Ovary (tissue), 9 donors: ENCODE data around the gene OR13H1. TPM values are rescaled to one million over a fixed set of nuclear protein-coding genes. Genes with fewer than 3 reads are reported as not detected.
"Not testable (repeated sequence)": the region's sequence is repeated elsewhere in the genome, so short reads cannot be mapped to it uniquely, and the experiment has no call there.

Experiments used
- DNase-seq, 5 donors: peaks; one replicate each; pipeline ENCODE4 v3.0.0-alpha.2; 2019 to 2020
- H3K27ac ChIP-seq, 2 donors: fragments of 200-600 bp; one replicate each; pipeline versions ENCODE4 v1.5.1 to v1.8.0; 2019 to 2022
- H3K27me3 ChIP-seq: fragments of 200-600 bp; one replicate; pipeline ENCODE4 v1.8.0; 2022
- H3K36me3 ChIP-seq: fragments of 200-600 bp; sonication (generic); one replicate; pipeline ENCODE4 v1.5.1; 2019
- H3K4me1 ChIP-seq: one replicate; pipeline ENCODE4 v1.8.1; 2013; ENCODE audit warnings: mild to moderate bottlenecking, moderate library complexity; ENCODE audit not compliant: insufficient read depth
- H3K4me3 ChIP-seq: fragments of 200-600 bp; sonication (generic); one replicate; pipeline ENCODE4 v1.5.1; 2017
- H3K9me3 ChIP-seq, 2 donors: fragments of 200-600 bp in 1 of 2; sonication (generic) in 1 of 2; one replicate each; pipeline versions ENCODE4 v1.5.1 to v1.8.1; 2013 to 2019; ENCODE audit warnings: mild to moderate bottlenecking in 1 of 2, moderate library complexity in 1 of 2
- EP300 ChIP-seq: sonication (generic); formaldehyde crosslinking; IDR thresholded peaks from one replicate; pipeline ENCODE4 v1.6.1; 2017; ENCODE audit warnings: antibody characterized with exemption
- POLR2A ChIP-seq: fragments of 450-650 bp; IDR thresholded peaks from one replicate; pipeline ENCODE4 v1.6.1; 2017; ENCODE audit warnings: antibody characterized with exemption, mild to moderate bottlenecking, moderate library complexity
- WGBS, 3 donors: extraction: QIAGEN DNeasy Blood & Tissue Kit in 1 of 3; methylation state at CpG; one replicate each; pipeline versions ENCODE4 v1.1.5 to v1.1.7; 2013 to 2017; 5-methylcytosine and 5-hydroxymethylcytosine counted together
- intact Hi-C, 4 donors: fragments of 100-400 bp; cut with DNase I; formaldehyde crosslinking; loops; one replicate each; pipeline versions ENCODE4 v1.11.0 to v1.15.1; 2022 to 2023
- polyA plus RNA-seq, 2 donors: library from polyadenylated mRNA; stranded (reverse); fragments of 200-250 nt in 1 of 2; fragments of 350-450 nt in 1 of 2; fragmentation: Illumina TruSeq in 1 of 2; extraction: RNeasy Lipid Tissue Mini Kit (QIAGEN cat#74804) in 1 of 2; gene quantifications; one replicate each; pipeline ENCODE4 v1.2.3, GENCODE V29; 2013 to 2014
- total RNA-seq, 7 donors: library from RNA; depleted of rRNA in 2 of 7; stranded (reverse); fragments of >200 nt in 2 of 7; fragmentation: NEBNext Ultra II Directional in 3 of 7; extraction: Animal tissue kit (Norgen Biotek cat#: 25700) in 3 of 7; gene quantifications; one replicate each; pipeline versions ENCODE4 v1.1.0 to v1.2.4, GENCODE V29; 2016 to 2023
- TF ChIP-seq, protein P1 (sequence below), 3 donors: fragments of 450-650 bp in 2 of 3; fragments of 200-600 bp in 1 of 3; IDR thresholded peaks; one replicate each; pipeline versions ENCODE4 v1.5.1 to v1.8.0; 2016 to 2022; ENCODE audit warnings: antibody characterized with exemption in 3 of 3, mild to moderate bottlenecking in 1 of 3
- donor health status: DM: no; HTN: no; CAD: no; lungs with moderate emphysema.
- donor health status: DM: no; HTN: no; CAD: no.
- donor health status: Bipolar disorder and iron deficiency.
- donor health status: DM: yes; HTN: yes; CAD: no.
- donor health status: DM: no; HTN: no; CAD: no.
- donor health status: DM: yes; HTN: yes; CAD: no.

OR13H1 gene
- total and polyA plus RNA-seq, 9 donors: not detected

DNA sequence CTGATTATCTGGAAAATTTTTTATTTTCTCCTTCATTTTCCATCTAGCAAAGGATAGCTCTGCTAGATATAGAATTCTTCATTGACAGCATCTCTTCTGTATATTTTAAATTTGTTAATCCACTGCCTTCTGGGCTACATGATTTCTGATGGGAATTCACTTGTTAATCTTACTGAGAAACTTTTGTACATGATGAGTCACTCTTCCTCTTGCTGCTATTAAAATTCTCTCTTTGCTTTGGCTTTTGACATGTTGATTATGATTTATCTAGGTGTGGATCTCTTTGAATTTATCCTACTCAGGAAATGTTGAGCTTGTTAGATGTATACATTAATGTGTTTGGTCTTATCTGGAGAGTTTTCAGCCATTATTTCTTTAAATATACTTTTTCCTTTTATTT is 27.5 kb downstream of the OR13H1 start:
- Histone ChIP-seq H3K27ac (no peak overlapping the region), H3K36me3 (no peaks in the 10 kb centered on the region), H3K4me3 (no peak overlapping the region), H3K27me3 (no peaks in the 10 kb centered on the region), H3K4me1 (no peaks in the 10 kb centered on the region), H3K9me3 (no peaks in the 10 kb centered on the region)
- intact Hi-C loops: no loop called here
- DNase-seq: no peak
- TF ChIP-seq, protein P1, sequence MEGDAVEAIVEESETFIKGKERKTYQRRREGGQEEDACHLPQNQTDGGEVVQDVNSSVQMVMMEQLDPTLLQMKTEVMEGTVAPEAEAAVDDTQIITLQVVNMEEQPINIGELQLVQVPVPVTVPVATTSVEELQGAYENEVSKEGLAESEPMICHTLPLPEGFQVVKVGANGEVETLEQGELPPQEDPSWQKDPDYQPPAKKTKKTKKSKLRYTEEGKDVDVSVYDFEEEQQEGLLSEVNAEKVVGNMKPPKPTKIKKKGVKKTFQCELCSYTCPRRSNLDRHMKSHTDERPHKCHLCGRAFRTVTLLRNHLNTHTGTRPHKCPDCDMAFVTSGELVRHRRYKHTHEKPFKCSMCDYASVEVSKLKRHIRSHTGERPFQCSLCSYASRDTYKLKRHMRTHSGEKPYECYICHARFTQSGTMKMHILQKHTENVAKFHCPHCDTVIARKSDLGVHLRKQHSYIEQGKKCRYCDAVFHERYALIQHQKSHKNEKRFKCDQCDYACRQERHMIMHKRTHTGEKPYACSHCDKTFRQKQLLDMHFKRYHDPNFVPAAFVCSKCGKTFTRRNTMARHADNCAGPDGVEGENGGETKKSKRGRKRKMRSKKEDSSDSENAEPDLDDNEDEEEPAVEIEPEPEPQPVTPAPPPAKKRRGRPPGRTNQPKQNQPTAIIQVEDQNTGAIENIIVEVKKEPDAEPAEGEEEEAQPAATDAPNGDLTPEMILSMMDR (IDR thresholded peaks at IDR 0.05): no peak
- TF ChIP-seq POLR2A: no peak
- TF ChIP-seq EP300: no peak

DNA sequence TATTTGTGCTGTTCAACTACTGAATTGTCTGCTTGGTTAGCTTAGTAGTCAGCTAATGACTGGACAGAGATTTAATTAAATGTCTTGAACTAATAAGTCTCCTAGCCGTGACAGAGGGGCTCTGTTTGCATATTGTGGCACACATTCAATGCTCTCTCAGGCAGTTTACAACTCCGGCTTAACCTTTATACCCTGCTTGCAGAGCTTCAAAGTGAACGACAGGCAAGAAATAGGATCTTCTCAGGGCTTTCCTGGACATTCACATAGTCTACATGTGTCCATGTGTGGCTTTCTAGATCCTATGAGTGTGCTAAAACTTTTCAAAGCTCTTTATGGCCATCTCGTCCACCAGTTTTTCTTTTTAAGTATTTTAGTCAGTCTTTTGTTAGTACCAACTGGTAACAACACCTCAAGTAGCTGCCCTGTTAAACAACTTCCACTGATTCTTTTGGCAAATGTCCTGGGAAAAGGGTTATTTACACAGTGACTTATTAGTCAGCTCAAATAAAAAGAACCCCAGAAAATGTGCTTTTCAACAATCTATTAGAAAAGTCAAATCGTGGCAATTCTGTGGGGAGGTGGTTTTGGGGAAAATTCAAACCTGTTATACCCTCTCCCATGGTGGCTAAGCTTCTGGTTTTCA is 28.6 kb downstream of the OR13H1 start:
- intact Hi-C loops: no loop called here
- DNase-seq: no peak
- H3K27me3 ChIP-seq: no peaks in the 10 kb centered on the region
- no peaks in the 10 kb centered on the region for H3K9me3 ChIP-seq
- WGBS, 3 donors: 45 to 54% (median 46%) methylated on average over 5 of the region's 5 CpGs
- no peaks in the 10 kb centered on the region for H3K4me1 ChIP-seq
- H3K27ac ChIP-seq: no peak overlapping the region
- TF ChIP-seq POLR2A: no peak
- TF ChIP-seq, protein P1 (IDR thresholded peaks at IDR 0.05): no peak
- no peak for TF ChIP-seq EP300
- no peaks in the 10 kb centered on the region for H3K36me3 ChIP-seq
- H3K4me3 ChIP-seq: no peak overlapping the region

DNA sequence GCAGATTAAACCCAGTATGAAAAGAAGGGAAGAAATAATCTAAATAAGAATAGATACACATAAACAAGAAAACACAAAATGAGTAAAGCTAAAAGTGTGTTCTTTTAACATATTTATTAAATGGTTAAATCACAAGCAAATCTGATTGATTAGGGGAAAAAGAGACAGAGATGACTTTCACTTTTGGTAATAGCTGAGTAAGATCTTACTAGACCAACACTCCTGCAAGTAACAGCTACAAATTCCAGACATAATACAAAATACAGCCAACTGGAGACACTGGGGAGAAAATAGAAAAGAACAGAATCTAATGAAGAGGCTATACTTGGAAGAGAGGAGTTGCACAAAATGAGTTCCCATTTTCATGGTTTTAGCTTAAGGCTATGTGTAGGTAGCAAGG is 33.5 kb downstream of the OR13H1 start:
- H3K9me3 ChIP-seq: no peaks in the 10 kb centered on the region
- DNase-seq: no peak

DNA sequence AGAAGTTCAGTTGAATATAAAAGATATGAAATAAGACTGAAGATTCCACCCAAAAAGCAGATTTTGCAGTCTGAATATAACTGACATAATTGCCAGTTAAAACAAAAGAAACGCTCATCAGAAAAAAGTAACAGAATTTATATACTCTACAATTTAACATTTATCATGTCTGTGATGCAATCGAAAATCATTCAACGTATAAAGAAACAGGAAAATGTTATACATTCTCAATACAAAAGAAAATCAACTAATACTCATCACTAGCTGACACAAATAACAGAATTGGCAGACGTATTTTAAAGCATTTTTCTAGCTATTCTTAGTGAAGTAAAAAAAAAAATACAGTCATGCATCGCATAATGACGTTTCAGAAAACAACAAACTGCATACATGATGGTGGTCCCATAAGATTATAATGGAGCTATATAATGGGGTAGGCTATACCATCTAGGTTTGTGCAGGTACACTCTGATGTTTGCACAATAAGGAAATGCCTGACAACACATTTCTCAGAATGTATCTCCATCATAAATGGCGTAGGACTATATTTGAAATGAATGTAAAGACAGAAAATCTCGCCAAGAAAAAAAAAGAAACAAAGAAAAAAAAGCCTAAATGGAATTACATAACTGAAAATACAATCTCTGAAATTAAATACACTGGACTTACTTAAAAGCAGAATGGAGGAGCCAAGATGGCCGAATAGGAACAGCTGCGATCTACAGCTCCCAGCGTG is 34.3 kb downstream of the OR13H1 start:
- H3K36me3 ChIP-seq: no peaks in the 10 kb centered on the region
- WGBS, 3 donors: 72 to 78% (median 72%) methylated on average over 11 of the region's 11 CpGs

More for the DNA sequence above, 33.5 kb downstream of the OR13H1 start:
- TF ChIP-seq EP300: no peak
- TF ChIP-seq, protein P1 (IDR thresholded peaks at IDR 0.05): no peak
- H3K27me3 ChIP-seq: no peaks in the 10 kb centered on the region
- no peak overlapping the region for H3K4me3 ChIP-seq
- H3K27ac ChIP-seq: no peak overlapping the region
- no peaks in the 10 kb centered on the region for H3K4me1 ChIP-seq
- no peaks in the 10 kb centered on the region for H3K36me3 ChIP-seq
- intact Hi-C loops: no loop called here

DNA sequence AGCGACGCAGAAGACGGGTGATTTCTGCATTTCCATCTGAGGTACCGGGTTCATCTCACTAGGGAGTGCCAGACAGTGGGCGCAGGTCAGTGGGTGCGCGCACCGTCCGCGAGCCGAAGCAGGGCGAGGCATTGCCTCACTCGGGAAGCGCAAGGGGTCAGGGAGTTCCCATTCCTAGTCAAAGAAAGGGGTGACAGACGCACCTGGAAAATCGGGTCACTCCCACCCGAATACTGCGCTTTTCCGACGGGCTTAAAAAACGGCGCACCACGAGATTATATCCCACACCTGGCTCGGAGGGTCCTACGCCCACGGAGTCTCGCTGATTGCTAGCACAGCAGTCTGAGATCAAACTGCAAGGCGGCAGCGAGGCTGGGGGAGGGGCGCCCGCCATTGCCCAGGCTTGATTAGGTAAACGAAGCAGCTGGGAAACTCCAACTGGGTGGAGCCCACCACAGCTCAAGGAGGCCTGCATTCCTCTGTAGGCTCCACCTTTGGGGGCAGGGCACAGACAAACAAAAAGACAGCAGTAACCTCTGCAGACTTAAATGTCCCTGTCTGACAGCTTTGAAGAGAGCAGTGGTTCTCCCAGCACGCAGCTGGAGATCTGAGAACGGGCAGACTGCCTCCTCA is 35.0 kb downstream of the OR13H1 start:
- H3K27me3 ChIP-seq, H3K27ac ChIP-seq, H3K9me3 ChIP-seq, H3K4me3 ChIP-seq, H3K36me3 ChIP-seq, intact Hi-C loops, H3K4me1 ChIP-seq, DNase-seq: not testable (repeated sequence)
- 70 to 76% (median 70%) methylated on average over 21 to 31 of the region's 34 CpGs for WGBS, 3 donors

More for the DNA sequence above, 34.3 kb downstream of the OR13H1 start:
- no peak overlapping the region for H3K4me3 ChIP-seq
- no peak overlapping the region for H3K27ac ChIP-seq
- no peaks in the 10 kb centered on the region for H3K4me1 ChIP-seq
- H3K9me3 ChIP-seq: no peaks in the 10 kb centered on the region
- intact Hi-C loops: no loop called here
- DNase-seq: no peak
- TF ChIP-seq EP300 (no peak), POLR2A (no peak)
- TF ChIP-seq, protein P1 (IDR thresholded peaks at IDR 0.05): no peak
- no peaks in the 10 kb centered on the region for H3K27me3 ChIP-seq
